ENCODE measurements around the gene EMILIN2.

The EMILIN2 gene

DNA sequence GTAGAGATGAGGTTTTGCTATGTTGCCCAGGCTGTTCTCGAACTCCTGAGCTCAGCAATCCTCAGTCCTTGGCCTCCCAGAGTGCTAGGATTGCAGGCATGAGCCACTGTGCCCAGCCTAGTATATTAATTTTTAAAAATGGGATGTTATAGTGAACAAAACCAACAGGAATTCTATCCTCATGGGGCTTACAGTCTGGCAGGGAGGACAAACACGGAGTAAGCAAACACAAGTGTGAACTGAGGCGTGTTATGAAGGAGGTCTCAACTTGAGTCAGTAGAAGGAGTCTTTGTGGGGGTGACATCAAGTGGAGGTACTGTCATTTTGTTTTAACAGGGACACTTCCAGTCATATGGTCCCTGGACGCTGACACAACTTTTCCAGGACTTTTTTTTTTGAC lies 33.1 kb downstream of the EMILIN2 start:
- DNase-seq = no peak

GRCh38 chr18:2880473-2880872 lies 33.7 kb downstream of the EMILIN2 start:
- DNase-seq = no peak

- no peak for DNase-seq
Measured at GRCh38 chr18:2881088-2881839, 34.5 kb downstream of the EMILIN2 start.

DNA sequence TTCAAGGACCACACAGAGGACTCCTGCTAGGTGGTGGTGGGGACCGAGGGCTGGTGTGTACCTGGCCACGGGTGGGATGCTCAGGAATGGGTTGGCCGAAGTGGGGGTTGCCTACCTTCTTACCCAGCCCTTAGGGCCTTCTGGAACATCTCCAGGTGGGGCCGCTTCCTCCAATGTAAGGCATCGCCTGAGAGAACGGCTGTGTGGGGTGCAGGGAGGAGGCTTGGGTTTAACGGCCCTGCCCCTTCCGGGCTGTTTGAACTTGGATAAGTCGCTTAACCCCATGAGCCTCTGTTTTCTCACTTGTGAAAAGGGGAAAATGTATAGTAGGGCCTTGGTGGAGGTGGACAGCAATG lies 35.0 kb downstream of the EMILIN2 start:
- no peak for DNase-seq

DNA sequence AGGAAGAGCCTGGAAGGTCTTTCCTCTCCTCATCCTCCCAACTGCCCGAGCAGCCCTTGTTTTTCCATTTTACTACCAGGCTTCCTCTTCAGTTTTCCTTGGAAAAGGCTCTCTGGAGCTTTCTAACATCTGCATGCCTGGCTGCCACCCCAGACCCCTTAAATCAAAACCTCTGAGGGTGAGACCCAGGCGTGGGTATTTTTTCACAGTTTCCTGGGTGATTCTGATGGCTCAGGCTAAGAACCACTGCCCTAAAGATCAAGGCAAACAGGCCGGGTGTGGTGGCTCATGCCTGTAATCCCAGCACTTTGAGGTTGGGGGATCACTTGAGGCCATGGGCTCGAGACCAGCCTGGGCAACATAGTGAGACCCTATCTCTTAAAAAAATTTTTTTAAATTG lies 35.4 kb downstream of the EMILIN2 start:
- DNase-seq = no peak

DNA sequence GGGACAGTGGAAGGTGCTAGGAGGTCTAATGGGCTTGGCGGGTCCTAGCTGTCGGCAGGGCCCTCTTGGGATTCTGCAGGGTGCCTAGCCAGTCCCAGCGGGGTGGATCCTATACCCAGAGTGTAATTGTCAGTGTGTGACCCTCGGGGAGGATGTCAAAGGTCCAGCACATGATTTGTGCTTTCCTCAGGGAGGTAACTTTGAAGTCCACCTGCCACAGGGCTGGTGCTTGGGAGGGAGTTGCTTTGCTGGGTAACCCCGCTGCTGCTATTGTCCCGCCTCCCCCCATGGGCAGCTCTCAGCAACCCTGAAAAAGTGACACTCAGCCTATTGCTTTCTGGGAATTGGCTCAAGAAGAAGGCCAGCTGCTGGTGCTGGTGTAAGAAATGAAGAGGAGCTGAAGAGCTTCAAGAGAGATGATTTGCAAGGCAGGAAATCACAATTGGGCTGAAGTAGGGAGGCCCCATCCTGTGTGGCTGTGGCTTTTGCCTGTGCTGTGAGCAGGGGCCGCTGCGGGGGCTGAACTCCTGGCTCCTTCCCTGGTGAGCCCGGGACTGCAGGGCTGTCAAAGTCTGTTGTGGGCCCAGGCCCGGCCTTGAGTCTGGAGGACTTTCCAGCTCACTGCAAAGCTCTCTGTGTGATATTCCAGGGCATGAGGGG lies 36.4 kb downstream of the EMILIN2 start:
- no peak for DNase-seq

DNA sequence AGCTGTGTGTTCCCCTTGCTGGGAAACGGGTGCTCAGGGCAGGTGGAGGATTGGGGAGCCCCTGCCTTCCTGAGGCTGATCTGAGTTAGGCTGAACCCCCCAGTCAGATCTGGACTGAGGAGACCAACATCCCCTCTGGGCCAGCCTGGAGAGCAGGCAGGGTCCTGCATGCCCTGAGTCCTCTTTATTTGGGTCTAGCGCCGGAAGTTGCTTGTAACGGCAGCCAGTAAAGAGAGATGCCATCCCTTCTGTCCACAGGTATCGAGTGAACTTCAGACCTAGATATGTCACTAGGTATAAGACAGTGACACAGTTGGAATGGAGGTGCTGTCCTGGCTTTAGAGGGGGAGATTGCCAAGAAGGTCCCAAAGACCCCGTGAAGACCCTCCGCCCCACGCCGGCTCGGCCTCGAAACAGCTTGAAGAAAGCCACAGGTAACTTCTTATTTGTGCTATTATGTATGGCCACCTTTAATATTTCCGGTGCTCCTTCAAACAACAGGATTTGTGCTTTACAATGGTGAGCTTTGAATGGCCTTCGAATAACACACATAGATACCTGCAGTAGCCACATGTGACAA lies 38.0 kb downstream of the EMILIN2 start:
- no peak for DNase-seq

DNA sequence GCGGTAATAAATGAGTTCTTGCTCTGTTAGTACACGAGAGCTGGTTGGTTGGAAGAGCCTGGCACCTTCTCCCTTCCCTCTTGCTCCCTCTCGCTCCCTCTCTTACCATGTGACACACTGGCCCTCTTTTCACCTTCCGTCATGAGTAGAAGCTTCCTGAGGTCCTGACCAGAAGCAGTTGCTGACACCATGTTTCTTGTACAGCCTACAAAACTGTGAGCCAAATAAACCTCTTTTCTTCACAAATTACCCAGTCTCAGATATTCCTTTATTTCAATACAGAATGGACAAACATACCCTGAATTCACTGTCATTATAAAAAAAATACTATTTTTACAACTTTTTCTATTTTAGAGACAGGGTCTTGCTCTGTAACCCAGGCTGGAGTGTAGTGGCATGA lies 40.7 kb downstream of the EMILIN2 start:
- DNase-seq = no peak

- DNase-seq = no peak
Measured at GRCh38 chr18:2889761-2890192, 43.0 kb downstream of the EMILIN2 start.

DNA sequence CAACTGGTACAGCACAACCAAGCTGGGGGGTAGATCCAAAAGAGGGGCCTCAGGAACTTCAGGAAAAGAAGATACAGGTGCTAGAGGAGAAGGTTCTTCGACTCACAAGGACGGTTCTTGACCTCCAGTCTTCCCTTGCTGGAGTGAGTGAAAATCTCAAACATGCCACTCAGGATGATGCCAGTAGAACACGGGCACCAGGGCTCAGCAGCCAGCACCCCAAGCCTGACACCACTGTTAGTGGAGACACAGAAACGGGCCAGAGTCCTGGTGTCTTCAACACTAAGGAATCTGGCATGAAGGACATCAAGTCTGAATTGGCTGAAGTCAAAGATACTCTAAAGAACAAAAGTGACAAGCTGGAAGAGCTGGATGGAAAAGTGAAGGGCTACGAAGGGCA lies 43.8 kb downstream of the EMILIN2 start:
- no peak for DNase-seq

DNA sequence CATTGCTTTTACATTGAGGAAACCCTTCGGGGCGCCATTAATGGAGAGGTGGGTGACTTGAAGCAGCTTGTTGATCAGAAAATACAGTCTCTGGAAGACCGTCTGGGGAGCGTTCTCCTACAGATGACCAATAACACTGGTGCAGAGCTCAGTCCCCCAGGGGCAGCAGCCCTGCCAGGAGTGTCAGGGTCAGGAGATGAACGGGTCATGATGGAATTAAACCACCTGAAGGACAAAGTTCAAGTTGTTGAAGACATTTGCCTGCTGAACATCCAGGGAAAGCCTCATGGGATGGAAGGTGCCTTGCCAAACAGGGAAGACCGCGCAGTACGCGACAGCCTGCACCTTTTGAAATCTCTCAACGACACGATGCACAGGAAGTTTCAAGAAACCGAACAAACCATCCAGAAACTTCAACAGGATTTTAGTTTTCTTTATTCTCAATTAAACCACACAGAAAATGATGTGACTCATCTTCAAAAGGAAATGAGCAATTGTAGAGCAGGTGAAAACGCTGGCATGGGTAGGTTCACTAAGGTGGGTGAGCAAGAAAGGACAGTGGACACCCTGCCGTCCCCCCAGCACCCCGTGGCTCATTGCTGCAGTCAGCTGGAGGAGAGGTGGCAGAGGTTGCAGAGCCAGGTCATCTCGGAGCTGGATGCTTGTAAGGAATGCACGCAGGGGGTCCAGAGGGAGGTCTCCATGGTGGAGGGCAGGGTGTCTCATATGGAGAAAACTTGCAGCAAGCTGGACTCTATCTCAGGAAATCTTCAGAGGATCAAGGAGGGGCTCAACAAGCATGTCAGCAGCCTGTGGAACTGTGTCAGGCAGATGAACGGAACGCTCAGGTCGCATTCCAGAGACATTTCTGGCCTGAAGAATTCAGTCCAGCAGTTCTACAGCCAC lies 45.0 kb downstream of the EMILIN2 start:
- no peak for DNase-seq

GRCh38 chr18:2893056-2893455 lies 46.2 kb downstream of the EMILIN2 start:
- DNase-seq = no peak

GRCh38 chr18:2893676-2894075 lies 46.9 kb downstream of the EMILIN2 start:
- no peak for DNase-seq

- no peak for DNase-seq
Measured at GRCh38 chr18:2894131-2894840, 47.5 kb downstream of the EMILIN2 start.

DNA sequence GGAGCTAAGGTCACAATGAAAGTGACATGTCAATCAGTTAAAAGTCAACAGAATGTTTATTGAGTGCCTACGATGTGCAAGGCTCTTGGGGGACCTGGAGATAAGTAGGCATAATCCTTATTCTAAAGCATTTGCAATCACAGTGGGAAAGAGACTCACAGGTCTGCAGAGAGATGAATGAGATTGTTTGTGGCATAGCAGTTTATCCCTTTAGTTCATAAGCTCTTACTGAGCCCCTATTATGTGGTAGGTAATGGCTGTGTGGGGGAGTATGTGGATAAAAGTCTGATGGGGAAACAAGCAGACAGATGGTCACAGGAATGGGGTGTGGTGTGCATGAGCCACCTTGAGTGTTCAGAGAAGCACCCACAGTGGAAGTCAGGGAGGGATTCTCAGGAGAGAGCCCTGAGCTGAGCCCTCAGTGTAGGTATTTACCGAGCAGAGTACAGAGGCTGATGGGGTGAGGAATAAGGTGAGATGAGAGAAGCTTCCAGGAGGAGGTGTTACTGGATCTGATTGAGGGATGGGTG lies 48.1 kb downstream of the EMILIN2 start:
- no peak for DNase-seq

- DNase-seq = no peak
Measured at GRCh38 chr18:2895391-2895790, 48.6 kb downstream of the EMILIN2 start.

GRCh38 chr18:2896990-2897389 lies 50.2 kb downstream of the EMILIN2 start:
- no peak for DNase-seq

DNA sequence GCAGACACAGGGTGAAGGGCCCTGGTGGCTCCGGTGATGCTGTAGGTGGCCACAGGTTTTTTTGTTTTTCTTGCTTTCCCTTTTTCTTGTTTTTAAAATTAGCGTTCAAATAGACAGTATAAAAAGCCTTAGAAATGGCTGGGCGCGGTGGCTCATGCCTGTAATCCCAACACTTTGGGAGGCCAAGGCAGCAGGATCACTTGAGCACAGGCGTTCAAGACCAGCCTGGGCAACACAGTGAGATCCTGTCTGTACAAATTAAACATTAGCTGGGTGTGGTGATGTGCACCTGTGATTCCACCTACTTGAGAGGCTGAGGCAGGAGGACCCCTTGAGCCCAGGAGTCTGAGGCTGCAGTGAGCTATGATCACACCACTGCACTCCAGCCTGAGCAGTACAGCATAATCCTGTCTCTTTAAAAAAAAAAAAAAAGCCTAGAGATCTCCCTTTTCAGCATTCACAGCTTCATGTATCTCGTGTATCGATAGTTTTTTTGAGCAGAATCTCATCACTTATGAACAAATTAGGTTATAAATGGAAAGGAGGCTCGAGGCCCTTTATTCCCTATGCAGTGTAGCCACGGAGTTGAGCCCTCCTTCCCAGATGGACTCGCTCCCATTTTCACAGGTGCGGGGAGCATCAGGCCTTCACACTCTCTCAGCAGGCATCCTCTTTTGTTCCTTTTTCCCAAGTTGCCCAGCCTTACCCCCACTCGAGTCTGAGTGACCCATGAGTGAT lies 50.8 kb downstream of the EMILIN2 start:
- no peak for DNase-seq

GRCh38 chr18:2898186-2898640 lies 51.4 kb downstream of the EMILIN2 start:
- no peak for DNase-seq

DNA sequence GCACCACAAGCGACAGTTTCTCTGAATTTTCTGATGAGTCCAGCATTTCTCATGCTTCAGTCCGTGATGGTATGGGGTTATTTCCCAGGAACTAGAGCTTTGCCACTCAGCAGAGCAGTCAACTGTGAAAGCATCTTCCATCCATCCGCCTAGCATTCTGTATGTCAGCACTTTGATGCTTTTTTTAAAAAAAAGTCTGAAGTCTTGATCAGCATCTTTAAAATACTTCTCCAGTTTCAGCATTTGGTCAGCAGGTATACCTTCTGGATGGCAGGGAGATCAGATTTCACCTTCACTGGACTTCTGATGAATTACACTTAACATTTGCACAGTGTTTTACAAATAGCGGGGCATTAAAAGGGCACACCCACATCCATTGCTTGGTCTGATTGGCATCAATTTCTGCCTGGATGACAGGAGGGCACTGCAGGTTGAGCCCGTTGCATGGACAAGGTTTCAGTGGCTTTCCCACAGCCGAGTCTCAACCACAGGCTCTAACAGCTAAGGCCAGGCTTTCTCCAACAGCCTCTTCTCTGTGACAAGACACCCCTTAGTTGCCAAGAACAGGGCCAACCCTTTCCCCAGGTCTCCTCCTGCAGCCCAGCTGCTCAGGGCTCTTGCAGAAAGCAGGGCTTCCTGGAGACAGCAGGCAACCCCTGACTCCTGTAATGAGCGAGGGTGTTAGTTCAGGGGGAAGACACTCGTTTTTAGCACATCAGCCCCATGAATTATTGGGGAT lies 54.0 kb downstream of the EMILIN2 start:
- no peak for DNase-seq

All from NCI-H1436 treated with DMSO at 0.1 percent for 48 hours (cell line).